NCI-H2227 (cell line): Measurements from ENCODE around the gene ALDH2.
A peak's percentile ranks its signal among the peaks of the same experiment; 100 is the strongest.
"Not testable (repeated sequence)": the region's sequence is repeated elsewhere in the genome, so short reads cannot be mapped to it uniquely, and the experiment has no call there.

Experiments used
- DNase-seq: peaks from one replicate; lab custom pipeline; 2025; ENCODE audit not compliant: unreplicated experiment; lab: John Stamatoyannopoulos, UW

ALDH2 gene

DNA sequence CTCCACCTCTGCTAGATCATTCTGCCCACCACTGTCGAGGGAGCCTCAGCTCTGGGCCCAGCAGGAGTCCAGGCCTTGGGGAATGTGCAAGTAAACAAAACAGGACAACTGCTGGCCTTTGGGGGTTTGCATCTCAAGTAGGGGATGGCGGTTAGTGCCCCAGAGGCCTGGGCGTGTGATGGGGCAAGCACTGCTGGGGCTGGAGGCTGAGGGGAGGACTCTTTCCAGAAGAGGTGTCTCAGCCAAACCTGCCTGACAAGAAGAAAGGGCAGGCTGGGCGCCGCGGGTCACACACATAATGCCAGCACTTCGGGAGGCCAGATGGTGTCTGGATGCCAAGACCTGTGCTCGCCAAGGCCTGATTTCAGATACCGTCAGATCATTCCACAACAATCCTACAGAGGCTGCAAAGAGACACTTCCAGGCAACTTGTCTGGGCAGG is 8.6 kb upstream of the ALDH2 start:
- DNase-seq, result no peak

DNA sequence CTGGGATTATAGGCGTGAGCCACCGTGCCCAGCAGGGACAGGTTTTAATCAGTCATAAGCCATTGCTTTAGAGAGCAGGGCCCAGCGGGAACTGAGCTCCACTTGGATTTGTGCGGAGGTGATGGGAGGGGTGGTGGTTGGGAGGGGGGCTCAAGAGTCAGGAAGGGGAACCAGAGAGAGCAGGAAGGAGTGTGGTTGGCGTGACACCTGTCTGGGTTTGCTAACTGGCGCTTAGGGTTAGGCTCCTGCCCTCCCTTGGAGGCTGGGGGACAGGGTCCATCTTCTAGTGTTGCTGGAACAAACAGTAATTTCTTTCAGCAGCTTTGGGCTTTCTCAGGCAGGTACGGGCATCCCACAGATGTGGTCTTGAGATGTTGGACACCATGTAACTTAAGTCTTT is 7.5 kb upstream of the ALDH2 start:
- DNase-seq, result no peak

DNA sequence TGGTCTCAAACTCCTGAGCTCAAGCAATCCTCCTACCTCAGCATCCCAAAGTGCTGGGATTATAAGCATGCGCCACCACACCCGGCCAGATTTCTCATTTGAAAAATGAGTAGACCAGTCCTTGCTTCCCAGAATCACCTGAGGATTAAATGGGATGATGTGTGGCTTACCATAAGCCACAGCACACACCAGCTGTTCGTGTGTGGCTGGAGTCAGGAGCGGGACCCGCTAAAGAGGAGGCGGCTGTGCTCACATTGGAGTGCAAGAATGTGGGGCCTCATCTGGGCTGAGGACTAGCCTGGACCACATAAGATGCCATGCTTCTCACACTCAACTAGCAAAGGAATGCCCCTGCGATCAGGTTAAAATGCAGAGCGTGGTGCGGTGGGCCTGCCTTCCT is 6.7 kb upstream of the ALDH2 start:
- no peak for DNase-seq

DNA sequence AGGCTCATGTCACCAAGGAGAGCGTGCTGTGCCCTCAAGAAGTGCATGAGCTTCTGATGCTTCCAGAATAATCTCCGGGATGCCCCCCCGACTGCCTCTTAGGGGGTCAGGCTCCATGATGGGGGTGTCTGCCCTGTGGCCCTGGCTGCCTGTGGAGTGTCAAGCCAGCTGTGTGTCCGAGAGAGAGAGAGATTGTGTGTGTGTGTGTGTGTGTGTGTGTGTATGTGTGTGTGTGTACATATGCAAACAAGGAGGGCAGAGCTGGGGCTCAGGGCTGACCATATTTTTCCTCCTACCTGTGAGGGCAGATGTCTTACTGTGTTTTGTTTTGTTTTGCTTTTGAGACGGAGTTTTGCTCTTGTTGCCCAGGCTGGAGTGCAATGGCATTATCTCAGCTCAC is 5.6 kb upstream of the ALDH2 start:
- no peak for DNase-seq

DNA sequence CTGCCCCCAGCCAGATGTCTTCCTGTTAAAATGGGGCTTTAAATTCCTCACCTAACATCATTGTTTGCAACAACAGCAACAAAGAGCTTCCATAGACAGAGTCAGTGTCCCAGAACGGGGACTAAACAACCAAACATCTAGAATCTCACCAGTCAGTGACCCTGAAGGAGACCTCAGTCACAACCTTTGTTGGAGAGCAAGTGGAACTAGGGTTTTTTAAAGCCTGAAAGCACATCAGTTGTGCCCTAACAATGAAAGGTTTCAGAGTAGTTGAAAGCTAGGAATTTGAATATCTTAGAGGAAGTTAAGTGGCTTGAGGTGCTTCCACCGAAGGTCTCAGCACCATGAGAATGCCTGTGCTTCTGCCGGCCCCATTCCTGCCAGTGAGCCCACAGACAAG is 5.0 kb upstream of the ALDH2 start:
- DNase-seq, result no peak

DNA sequence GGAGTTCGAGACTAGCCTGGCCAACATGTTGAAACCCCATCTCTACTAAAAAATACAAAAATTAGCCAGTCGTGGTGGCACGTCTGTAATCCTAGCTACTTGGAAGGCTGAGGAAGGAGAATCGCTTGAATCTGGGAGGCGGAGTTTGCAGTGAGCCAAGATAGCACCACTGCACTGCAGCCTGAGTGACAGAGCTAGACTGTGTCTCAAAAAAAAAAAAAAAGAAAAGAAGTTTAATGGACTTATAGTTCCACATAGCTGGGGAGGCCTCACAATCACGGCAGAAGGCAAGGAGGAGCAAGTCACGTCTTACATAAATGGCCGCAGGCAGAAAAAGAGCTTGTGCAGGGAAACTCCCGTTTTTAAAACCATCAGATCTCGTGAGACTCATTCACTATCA is 3.2 kb upstream of the ALDH2 start:
- not testable (repeated sequence) for DNase-seq

DNA sequence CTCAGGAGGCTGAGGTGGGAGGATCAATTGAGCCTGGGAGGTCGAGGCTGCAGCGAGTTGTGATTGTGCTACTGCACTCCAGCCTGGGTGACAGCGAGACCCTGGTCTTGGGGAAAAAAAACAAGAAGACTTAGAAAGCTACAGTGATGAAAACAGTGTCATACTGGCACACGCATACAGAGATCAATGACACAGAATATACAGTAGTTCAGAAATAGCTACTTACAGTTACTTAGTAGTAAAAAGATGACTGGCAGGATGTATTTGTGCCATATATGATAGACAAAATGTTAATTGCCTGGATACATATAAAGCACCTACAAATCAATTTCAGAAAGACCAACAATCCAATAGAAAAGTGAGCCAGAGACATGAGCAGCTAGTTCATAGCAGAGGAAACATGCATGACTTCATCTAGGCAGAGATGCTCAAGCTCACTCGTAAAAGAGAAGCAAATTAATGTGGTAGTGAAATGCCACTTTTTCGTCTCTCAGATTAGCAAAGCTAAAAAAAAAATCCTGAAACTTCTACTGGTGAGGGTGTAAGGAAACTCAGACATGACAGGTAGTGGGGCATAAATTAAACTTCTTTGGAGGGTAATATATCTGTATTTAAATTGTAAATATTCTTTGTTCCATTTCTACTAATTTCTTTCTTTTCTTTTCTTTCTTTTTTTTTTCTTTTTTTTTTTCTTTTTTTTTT is 2.5 kb upstream of the ALDH2 start:
- DNase-seq, result no peak

DNA sequence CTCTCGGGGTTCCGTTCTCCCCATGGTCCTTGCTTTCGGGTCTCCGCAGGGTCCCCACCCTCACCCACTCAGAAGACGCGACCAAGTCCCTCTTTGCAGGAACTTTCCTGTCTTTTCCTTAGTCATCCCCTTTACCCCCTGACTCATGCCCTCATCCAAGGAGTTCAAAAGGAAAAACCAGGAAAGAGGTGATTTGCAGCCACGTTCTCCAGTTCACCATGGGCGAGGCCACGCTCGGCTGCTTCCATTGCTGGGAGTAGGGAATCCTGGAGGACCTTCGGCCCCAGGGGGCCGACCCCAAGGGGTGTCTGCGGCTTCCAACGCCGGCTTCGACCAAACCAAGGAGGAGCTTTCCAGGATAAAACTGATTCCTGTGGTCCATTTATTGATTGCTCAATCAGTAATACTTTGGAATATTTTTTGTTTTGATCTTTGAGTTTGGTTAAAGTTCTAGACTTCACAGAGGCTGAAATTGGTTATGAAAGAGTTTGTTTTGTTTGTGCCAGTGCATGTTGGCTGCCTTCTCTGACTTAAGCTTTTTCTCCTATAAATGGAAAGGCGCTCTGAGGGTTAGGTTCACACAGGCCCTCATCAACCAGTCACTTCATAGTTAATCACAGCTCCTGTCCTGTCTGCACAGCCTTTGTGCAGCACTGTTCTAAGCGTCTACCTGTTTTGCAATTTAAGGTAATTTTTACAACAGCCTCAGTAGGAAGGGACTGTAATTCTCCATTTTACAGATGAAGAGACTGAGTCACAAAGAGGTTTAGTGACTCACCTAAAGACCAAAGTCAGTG is 827 bp downstream of the ALDH2 start:
- DNase-seq, result peak; percentile 13

DNA sequence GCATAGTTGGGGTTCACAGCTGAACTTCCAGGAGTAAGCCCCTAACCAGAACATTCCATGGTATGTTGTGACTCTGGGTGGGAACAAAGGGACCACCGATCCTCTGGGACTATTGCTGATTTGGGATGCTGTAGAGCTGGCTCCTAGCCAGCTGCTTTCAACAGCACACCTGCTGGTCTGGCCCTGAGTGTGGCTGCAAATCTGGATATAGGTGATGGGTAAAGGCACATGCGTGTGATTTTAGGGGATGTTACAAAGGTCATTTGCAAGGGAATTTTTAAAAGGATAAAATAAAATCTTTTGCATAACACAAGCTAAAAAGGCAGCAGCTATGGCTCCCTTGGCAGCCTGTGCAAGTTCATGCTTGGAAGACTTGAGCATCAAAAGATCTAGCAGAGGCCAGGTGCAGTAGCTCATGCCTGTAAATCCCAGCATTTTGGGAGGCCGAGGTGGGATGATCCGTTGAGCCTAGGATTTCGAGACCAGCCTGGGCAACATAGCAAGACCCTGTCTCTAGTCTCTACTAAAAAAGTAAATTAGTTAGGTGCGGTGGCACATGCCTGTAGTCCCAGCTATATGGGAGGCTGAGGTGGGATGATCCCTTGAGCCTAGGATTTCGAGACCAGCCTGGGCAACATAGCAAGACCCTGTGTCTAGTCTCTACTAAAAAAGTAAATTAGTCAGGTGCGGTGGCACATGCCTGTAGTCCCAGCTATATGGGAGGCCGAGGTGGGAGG is 1.6 kb downstream of the ALDH2 start:
- no peak for DNase-seq

DNA sequence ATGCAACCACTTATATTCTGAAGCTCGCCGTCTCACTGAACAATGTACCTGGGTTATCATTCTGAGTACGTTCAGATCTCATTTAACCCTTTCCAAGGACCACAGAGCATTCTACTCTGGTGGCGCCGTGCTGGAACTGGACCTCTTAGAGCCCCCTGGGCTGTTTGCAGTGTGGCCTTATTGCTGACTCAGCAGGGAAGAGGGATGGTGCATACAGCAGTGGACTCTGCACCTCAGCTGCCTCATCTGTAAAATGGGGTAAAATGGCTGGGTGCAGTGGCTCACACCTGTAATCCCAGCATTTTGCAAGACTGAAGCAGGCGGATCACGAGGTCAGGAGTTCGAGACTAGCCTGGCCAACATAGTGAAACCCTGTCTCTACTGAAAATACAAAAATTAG is 2.9 kb downstream of the ALDH2 start:
- DNase-seq, result no peak

DNA sequence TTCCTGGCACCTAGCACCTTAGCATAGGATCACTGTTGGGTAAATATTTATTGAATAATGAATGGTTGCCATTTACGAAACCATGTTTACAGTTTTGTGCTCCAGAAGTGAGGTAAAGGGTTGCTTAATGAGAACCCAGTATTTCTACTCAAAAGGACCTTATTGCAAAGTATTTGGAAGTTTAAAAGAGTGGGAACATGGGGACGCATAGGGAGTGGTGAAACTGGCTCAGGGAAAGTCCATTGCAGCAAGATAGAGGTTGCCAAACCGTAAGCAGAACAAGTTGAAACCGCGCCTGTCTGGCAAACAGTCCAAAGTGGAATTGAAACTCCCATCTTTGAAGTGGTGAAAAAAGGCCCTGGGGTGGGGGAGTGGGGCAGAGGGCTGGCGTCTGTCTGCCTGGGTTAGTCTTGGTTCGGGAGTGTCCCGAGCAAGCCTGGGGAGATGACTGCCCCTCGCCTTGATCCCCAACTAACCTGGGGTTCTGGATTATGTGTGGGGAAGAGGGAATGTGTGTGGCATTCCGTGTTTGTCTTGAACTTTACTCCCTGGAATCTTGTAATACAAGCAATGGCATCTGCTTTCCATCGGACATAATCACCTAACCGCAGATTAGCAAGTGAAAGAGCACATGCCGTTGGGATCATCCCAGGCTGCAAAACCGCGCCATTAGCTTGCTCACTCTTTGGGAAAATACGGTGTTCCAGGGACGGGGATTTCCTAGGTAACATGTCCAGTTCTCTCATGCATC is 7.2 kb downstream of the ALDH2 start:
- no peak for DNase-seq

DNA sequence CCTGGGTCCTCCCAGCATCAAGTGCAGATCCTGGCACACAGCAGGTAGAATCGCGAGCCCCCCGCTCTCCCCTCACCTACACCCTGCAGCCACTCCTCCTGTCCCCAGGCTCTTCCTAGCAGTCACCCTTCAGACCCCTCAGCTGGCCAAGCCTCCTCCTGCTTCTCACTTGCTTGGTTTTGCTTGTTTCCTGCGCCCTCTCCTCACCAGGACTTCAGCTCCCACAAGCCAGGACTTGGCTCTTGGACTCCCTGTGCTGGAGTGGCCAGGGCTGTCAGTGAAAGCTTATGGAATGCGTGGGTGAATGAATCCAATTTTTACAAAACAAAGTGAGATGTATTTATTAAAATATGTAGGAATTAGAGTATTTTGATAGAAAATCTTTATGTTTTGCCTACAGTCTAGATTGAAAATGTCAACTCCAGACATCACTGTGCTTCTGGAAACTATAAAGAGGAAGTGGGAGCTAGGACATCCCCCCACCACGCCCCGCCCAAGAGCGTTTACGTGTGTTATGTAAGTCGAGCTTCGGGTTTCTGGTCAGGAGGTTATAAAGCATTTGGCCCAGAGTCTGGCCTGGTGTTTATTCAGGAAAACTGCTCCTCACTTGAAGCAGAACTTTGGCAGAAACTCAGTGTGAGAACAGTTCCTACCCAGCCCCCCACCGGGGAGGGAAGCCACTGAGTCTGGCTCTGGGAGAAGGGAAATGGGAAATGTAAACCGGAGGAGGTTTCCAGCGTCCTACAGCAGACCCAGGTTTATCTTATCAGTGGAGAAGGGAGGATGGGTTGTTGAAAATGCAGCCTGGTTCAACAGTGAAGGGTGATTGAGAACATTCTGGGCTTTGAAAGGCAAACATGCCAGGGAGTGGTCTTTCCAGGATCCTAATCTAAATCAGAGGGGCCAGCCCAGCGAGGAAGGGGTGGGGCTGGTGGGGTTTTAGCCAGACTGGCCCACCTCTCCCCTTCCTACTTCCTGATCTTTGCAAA is 8.8 kb downstream of the ALDH2 start:
- no peak for DNase-seq

DNA sequence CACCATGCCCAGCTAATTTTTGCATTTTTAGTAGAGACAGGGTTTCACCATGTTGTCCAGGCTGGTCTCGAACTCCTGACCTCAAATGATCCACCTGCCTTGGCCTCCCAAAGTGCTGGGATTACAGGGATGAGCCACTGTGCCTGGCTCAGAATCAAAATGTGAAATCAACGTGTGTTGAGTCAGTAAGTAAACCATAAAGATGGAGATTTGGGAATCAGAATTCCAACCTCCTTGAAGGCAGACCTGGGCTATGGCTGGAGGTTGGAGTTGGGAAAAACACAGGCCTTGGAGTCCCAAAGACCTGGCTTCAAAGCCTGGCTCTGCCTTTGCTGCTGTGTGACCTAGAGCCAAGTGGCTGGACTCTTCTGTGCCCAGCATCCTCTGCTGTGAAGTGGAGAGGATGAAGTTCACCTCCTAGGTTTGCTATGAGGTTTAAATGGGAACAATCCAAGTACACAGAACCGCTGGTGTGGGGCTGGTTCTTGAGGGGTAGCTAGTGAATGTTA is 10.2 kb downstream of the ALDH2 start:
- DNase-seq, result no peak

DNA sequence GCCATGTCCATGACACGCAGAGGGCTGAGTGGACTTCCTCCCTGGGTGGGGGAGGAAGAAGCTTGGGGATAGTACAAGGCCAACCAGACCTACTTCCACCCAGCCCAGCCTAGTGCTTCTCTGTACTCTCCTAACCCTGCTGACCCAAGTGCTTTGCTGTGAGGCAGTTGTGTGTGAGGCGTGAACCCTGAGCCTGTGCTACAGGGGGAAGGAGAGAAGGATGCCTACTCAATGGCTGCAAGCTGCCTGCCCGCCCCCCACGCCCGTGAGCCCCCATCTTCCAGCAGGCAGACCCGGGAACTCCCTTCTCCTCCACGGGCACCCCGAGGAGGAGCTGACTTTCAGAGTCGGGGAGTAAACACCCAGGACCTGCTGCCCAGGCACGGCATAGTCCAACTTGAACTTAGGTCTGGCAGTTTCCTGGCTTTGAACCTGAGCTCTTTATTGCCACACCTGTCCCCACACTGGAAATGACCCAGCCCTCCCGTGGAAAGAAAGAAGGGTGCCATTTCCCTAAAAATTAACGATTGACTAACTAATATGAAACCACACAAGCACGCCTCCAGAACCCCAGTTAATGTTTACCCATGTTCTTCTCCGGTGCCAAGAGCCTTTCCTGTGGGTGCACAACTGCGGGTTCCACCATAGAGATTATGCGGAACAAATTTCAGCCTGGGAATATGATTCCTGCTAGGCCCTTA is 10.8 kb downstream of the ALDH2 start:
- no peak for DNase-seq

DNA sequence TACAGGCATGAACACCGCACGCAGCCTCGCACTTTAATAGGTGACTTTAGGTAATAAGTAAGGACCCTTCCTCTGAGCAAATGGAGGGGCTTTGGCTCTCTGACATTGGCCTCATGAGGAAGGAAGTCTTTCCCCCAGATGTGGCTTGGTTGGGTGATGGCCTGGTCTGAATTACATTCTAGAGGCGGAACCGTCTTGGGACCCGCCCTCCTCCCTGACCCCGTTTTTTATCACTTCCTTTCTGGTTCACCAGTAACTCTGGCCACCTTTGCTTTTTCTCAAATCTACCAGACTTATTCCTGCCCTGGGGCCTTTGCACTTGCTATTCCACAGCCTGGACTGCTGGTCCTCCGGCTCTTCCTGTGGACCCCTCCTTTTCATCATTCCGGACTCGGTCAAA is 13.4 kb downstream of the ALDH2 start:
- DNase-seq, result no peak

DNA sequence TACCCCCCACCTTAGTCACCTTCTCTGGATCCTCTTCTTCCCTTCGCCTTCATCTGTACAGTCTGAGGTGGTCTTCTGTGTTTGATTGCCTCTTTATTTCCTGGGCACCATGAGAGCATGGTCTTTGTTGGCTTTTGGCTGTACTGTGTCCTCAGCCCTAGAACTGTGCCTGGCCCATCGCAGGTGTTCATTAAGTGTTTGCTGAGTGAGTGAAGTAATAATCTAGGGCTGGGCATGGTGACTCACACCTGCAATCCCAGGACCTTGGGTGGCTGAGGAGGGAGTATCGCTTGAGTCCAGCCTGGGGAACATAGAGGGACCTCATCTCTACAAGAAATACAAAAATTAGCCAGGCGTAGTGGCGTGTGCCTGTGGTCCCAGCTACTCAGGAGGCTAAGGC is 13.9 kb downstream of the ALDH2 start:
- no peak for DNase-seq

DNA sequence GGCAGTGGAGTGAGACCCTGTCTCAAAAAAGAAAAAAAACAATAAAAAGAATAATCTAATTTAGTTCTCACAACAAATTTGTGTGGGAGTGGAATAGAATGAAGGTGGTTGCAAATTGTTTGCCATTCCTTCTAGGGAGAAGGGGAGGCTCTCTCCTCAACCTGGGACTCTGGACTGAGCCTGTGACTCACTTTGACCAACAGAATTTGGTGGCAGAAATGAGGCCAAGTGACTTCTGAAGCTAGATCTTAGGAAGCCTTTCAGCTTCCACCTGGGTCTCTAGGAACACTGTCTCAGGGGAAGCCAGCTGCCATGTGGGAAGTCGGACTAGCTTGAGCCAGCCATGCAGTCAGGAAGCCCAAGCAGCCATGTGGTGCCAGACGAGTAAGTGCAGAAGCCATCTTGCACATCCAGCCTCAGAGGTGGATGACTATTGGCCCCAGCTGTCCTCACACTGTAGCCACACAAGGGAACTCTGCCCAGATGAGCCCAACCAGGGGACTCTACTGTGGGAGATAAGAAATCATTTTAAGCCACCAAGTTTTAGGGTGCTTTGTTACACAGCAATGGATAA is 14.4 kb downstream of the ALDH2 start:
- no peak for DNase-seq

DNA sequence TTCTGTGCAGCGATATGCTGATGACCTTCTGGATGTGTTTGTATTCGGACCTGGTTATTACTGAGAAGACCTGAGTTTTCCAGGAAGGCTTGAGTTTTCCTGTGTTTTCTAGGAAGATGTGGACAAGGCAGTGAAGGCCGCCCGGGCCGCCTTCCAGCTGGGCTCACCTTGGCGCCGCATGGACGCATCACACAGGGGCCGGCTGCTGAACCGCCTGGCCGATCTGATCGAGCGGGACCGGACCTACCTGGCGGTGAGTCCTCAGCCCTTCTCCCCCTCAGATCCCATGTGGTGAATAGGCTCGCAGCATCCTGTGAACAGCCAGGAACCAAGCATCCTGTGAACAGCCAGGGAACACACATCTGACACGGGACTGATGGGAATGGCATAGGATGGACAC is 16.3 kb downstream of the ALDH2 start:
- DNase-seq, result no peak

DNA sequence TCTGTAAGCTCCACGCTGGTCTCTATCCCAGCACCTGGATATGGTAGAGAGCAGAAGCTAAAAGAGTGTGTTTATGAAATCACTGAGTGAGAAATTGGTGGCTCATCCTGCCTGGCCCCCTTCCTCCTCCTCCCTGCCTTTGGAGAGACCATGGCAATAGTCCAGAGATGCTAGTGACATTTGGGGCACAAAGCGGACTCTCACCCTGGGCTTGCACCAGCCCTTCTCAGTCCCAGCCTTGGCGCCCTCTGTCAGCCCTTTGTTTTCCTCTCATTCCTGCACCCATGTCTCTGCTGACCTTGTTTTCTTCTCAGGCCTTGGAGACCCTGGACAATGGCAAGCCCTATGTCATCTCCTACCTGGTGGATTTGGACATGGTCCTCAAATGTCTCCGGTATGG is 18.2 kb downstream of the ALDH2 start:
- DNase-seq, result no peak
